HCT116 (cell line): Measurements from ENCODE around the gene HMGB1.

Experiments
- CEBPB ChIP-seq: IDR thresholded peaks from 2 replicates; pipeline ENCODE4 v1.6.1; 2012; ENCODE audit warnings: low read depth
- CTCF ChIP-seq, 3 experiments: fragments of 200-600 bp in 1 of 3; sonication (generic) in 1 of 3; IDR thresholded peaks in 2 of 3; conservative IDR thresholded peaks in 1 of 3; 2 replicates each; pipeline ENCODE4 v1.5.1; 2012 to 2017; ENCODE audit warnings: low read depth in 2 of 3, low read length in 2 of 3, antibody characterized with exemption in 1 of 3, borderline replicate concordance in 1 of 3, control low read depth in 1 of 3, mild to moderate bottlenecking in 1 of 3, mixed read lengths in 1 of 3, mixed run types in 1 of 3, moderate library complexity in 1 of 3; ENCODE audit not compliant: insufficient read depth in 1 of 3
- EGR1 ChIP-seq: IDR thresholded peaks from 2 replicates; pipeline ENCODE4 v1.6.1; 2012; ENCODE audit warnings: low read depth

GRCh38 chr13:30502237-30502636, 36.5 kb upstream of the HMGB1 start:
- TF ChIP-seq CTCF (IDR thresholded peaks at IDR 0.05 in 2 of 3, conservative IDR thresholded peaks at IDR 0.05 in 1 of 3; ENCODE audit: borderline replicate concordance in 1 of 3, insufficient read depth in 1 of 3, low read depth in 2 of 3, low read length in 2 of 3) (no peak), CEBPB (no peak), EGR1 (no peak)
